Neural crest cell (in vitro differentiated cells): ENCODE measurements around the gene C16orf74. TPM values are rescaled to one million over a fixed set of nuclear protein-coding genes. Genes with fewer than 3 reads are reported as not detected.
A peak's percentile ranks its signal among the peaks of the same experiment; 100 is the strongest.

Experiments used
- DNase-seq: peaks from one replicate; pipeline ENCODE4 v3.0.0; 2021; ENCODE audit warnings: low read depth, mixed read lengths, low spot score
- H3K27ac Mint-ChIP-seq: one replicate; pipeline ENCODE4 v1.8.0; 2021; ENCODE audit warnings: mild to moderate bottlenecking, mixed read lengths; ENCODE audit not compliant: unreplicated experiment
- H3K27me3 Mint-ChIP-seq: 2 replicates; pipeline ENCODE4 v1.8.0; 2021; ENCODE audit warnings: low read depth, mild to moderate bottlenecking, mixed read lengths
- H3K36me3 Mint-ChIP-seq: 2 replicates; pipeline ENCODE4 v1.8.0; 2021; ENCODE audit warnings: low read depth, mild to moderate bottlenecking, mixed read lengths
- H3K4me1 Mint-ChIP-seq: 2 replicates; pipeline ENCODE4 v1.8.0; 2021; ENCODE audit warnings: mixed read lengths
- H3K4me3 Mint-ChIP-seq: one replicate; pipeline ENCODE4 v1.8.0; 2021; ENCODE audit warnings: mild to moderate bottlenecking, mixed read lengths
- H3K9me3 Mint-ChIP-seq: 2 replicates; pipeline ENCODE4 v1.8.0; 2021; ENCODE audit warnings: mixed read lengths
- CTCF ChIP-seq: fragments of 200-600 bp; sonication (generic); conservative IDR thresholded peaks from 2 replicates; pipeline ENCODE4 v1.5.0; 2021; ENCODE audit warnings: antibody characterized with exemption, mild to moderate bottlenecking
- total RNA-seq: library from RNA; stranded (reverse); gene quantifications from 2 replicates; pipeline ENCODE4 v1.2.1, GENCODE V29; 2021

Gene C16orf74
- total RNA-seq, 1 donor from 2014 or later = 1.2 TPM

- no peak for TF ChIP-seq CTCF
- no peaks in the 10 kb centered on the region for H3K9me3 Mint-ChIP-seq
- peak overlapping the region; percentile 31 for H3K27ac Mint-ChIP-seq
- no peak for DNase-seq
- H3K36me3 Mint-ChIP-seq = peaks cover 3% of the 10 kb centered on the region
- H3K4me3 Mint-ChIP-seq = peak overlapping the region; percentile 84
- H3K4me1 Mint-ChIP-seq = peaks cover 37% of the 10 kb centered on the region
- no peaks in the 10 kb centered on the region for H3K27me3 Mint-ChIP-seq
These were observed 63.8 kb downstream of the C16orf74 start for GRCh38 chr16:85686912-85687591.

GRCh38 chr16:85685251-85685650 is 65.6 kb downstream of the C16orf74 start:
- DNase-seq = no peak

GRCh38 chr16:85683363-85683762 is 67.5 kb downstream of the C16orf74 start:
- peaks cover 22% of the 10 kb centered on the region for H3K4me1 Mint-ChIP-seq
- H3K36me3 Mint-ChIP-seq = peaks cover 11% of the 10 kb centered on the region
- no peaks in the 10 kb centered on the region for H3K9me3 Mint-ChIP-seq
- no peak for TF ChIP-seq CTCF
- H3K27ac Mint-ChIP-seq = no peak overlapping the region
- H3K27me3 Mint-ChIP-seq = no peaks in the 10 kb centered on the region
- H3K4me3 Mint-ChIP-seq = peak overlapping the region; percentile 16
- no peak for DNase-seq

More at GRCh38 chr16:85685251-85685650, 65.6 kb downstream of the C16orf74 start:
- H3K4me1 Mint-ChIP-seq = peaks cover 32% of the 10 kb centered on the region
- no peak overlapping the region for H3K27ac Mint-ChIP-seq
- H3K27me3 Mint-ChIP-seq = no peaks in the 10 kb centered on the region
- no peaks in the 10 kb centered on the region for H3K9me3 Mint-ChIP-seq
- no peak overlapping the region for H3K4me3 Mint-ChIP-seq
- no peak for TF ChIP-seq CTCF
- peaks cover 7% of the 10 kb centered on the region for H3K36me3 Mint-ChIP-seq

- Mint-ChIP-seq H3K27me3 (no peaks in the 10 kb centered on the region), H3K4me1 (peaks cover 20% of the 10 kb centered on the region), H3K27ac (no peak overlapping the region), H3K4me3 (peak overlapping the region; percentile 16), H3K9me3 (no peaks in the 10 kb centered on the region), H3K36me3 (peaks cover 10% of the 10 kb centered on the region)
- no peak for DNase-seq
- TF ChIP-seq CTCF = no peak
These were observed 68.4 kb downstream of the C16orf74 start for GRCh38 chr16:85682516-85682915.

- TF ChIP-seq CTCF = no peak
These were observed 69.6 kb downstream of the C16orf74 start for GRCh38 chr16:85681255-85681654.

More at GRCh38 chr16:85681255-85681654, 69.6 kb downstream of the C16orf74 start:
- Mint-ChIP-seq H3K4me1 (peaks cover 10% of the 10 kb centered on the region), H3K4me3 (no peak overlapping the region), H3K27me3 (no peaks in the 10 kb centered on the region), H3K36me3 (peaks cover 7% of the 10 kb centered on the region), H3K27ac (no peak overlapping the region), H3K9me3 (no peaks in the 10 kb centered on the region)
- DNase-seq = no peak
